ENCODE results near the gene PCNX4.
"Not testable (repeated sequence)": the region's sequence is repeated elsewhere in the genome, so short reads cannot be mapped to it uniquely, and the experiment has no call there.

PCNX4 gene

GRCh38 chr14:60091550-60092525, at the start of gene PCNX4:
Gene PCNX4 (plus strand): TSS chr14:60091923. CDS start chr14:60107639, 15,716 bp downstream.
- DNase-seq (ENCODE audit: low spot score) = peak; percentile 90

- DNase-seq (ENCODE audit: low spot score) = not testable (repeated sequence)
These were observed 43.7 kb upstream of the PCNX4 start for GRCh38 chr14:60047976-60048375.

GRCh38 chr14:60051721-60052221, 40.0 kb upstream of the PCNX4 start:
- no peak for DNase-seq (ENCODE audit: low spot score)

DNA sequence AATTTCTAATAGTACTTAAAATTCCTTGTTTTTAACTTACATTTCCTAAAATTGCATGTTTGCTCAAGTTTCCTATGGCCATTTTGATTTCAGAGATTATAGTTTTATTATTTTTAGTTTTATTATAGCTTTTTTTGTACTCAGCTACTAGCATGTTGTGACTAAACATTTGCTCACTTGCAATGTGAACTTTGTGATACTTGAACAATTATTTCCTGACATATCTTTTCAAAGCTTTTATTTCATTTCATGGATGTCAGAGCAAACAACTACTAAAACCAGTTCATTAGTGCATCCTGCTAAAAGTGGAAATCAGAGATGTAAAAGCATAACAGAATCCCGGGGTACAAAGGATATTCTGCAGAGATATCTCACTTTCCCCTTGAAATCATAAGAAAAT, 33.6 kb upstream of the PCNX4 start:
- no peak for DNase-seq (ENCODE audit: low spot score)

GRCh38 chr14:60061371-60061770, 30.4 kb upstream of the PCNX4 start:
- DNase-seq (ENCODE audit: low spot score) = no peak

GRCh38 chr14:60064491-60065072, 27.1 kb upstream of the PCNX4 start:
- no peak for DNase-seq (ENCODE audit: low spot score)

DNA sequence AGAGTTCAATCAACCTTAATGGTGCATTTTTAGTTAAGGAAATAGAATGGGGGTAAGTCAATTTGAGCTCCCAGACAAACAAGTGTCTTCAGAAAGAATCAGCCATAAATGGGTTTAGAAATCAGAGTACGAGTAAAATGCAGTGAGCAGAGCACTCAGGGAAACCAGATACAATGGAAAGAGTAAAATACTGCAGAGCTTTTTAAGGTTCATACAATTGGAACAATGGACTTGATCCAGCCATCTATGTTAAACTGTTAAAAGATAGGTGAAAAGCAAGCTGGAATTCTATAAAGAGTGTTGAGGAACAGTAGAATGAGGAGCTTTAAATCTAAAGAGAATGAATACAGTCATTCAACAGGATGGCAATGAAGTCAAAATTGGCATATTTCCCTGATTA, 23.8 kb upstream of the PCNX4 start:
- no peak for DNase-seq (ENCODE audit: low spot score)

- no peak for DNase-seq (ENCODE audit: low spot score)
These were observed 12.0 kb upstream of the PCNX4 start for GRCh38 chr14:60079723-60080122.

DNA sequence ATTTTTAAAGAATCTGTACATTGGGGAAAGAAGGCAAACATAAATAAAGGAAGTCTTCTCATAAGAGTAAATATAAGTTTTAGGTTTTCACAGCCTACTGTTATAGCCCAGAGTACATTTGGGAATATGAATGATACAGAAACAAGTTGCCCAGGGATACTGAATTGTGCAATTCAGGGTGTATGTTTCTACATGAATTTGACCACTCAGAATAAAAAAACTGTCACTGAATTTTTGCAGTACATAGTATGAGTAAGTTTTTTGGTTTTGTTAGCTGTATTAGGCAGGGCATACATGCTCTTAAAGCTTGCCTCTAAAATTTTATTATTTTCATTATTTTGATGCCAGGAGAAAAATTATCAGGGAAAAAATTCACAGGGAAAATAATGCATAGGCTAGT, 6.6 kb upstream of the PCNX4 start:
- no peak for DNase-seq (ENCODE audit: low spot score)

DNA sequence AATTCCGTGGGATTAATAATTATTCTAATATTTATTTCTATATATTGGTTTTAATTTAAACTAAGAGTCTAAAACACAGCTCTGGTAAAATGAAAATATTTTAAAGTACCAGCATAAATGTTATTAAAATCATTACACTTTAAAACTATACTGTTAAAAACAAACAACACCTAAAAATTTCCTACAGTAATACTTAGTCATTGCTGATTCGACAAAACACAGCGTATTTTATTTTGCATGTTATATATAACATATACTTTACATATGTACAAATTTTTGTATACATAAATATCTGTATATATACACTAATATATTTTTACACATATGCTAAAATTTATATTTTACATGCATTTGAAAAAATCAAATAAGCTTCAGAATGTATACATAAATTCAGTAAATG, 6.0 kb upstream of the PCNX4 start:
- no peak for DNase-seq (ENCODE audit: low spot score)

- DNase-seq (ENCODE audit: low spot score) = no peak
These were observed 4.1 kb upstream of the PCNX4 start for GRCh38 chr14:60087668-60088067.

- no peak for DNase-seq (ENCODE audit: low spot score)
These were observed 2.5 kb upstream of the PCNX4 start for GRCh38 chr14:60089221-60089620.

- peak; percentile 38 for DNase-seq (ENCODE audit: low spot score)
These were observed 731 bp upstream of the PCNX4 start for GRCh38 chr14:60090864-60091519.

DNA sequence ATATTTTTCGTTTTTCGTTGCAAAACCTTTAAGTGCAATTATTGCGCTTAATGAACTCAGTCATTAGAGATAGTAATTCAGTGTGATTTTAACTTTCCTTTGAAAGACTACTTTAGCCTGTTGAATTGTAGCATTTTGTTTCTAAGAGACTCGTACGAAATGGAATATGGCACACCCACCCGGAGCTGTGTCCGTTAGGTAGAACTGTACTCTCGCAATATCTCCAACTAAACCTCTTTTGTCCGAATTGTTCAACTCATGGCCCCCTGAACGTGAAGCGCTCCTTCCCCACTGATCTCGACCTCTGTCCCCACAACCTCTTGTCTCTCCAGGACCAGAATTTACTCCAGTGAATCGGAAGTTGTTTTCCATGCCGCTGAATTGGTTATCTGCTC, 800 bp downstream of the PCNX4 start:
- peak; percentile 10 for DNase-seq (ENCODE audit: low spot score)

GRCh38 chr14:60093080-60093479, 1.4 kb downstream of the PCNX4 start:
- no peak for DNase-seq (ENCODE audit: low spot score)

DNA sequence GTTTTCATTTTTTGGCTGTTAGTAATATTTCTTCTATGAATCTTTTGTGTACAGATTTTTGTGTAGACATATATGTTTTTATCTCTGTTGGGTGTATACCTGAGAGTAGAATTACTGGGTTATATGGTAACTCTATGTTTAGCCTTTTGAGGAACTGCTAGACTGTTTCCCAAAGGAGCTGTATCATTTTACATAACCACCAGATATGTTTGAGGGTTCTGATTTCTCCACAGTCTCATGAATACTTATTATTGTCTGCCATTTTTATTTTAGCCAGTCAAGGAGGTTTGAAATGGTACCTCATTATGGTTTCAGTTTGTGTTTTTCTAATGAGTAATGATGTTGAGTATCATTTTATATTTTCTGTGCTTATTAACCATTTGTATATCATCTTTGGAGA, 1.9 kb downstream of the PCNX4 start:
- DNase-seq (ENCODE audit: low spot score) = no peak

DNA sequence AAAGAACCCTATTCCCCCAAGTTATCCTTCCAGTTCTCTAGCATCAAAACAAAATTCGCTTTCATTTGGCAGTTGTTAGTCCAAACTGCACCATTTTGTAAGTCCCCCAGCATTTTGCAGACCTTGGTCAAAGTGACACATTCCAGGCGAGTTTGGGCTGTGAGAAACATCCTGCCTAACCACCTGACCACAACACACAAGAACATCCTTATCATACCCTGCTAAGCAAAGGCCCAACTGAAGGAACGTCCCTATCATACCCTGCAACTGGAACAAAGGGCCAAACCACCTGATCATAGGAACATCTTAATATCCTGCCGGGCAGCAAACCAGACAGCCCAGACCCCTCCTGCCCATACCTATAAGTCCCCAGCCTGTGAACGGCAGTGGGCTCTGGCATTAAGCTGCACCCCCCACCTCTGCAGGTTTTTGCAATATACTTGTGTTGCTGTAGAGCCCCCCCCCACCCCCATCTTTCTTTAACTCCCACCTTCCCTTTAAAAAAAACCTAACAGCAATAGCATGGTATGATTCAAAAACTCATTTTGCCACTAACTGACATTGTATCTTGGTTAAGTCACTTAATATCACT, 2.7 kb downstream of the PCNX4 start:
- peak; percentile 14 for DNase-seq (ENCODE audit: low spot score)

DNA sequence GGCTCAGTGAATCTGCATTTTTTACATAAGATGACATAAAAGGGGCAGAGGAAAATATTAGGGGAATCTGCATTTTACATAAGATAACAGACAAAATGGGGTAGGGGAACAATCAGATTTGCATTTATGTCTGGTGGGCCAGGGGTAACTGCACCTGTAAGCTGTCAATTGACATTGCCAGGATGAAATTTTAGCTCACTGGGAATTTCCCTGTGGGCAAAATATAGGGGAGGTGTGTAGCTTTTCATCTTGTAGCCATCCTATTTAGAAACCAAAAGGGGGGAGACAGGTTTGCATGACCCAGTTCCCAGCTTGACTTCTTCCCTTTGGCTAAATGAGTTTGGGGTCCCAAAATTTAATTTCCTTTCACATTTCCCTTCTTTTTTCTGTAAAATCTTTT, 3.5 kb downstream of the PCNX4 start:
- no peak for DNase-seq (ENCODE audit: low spot score)

DNA sequence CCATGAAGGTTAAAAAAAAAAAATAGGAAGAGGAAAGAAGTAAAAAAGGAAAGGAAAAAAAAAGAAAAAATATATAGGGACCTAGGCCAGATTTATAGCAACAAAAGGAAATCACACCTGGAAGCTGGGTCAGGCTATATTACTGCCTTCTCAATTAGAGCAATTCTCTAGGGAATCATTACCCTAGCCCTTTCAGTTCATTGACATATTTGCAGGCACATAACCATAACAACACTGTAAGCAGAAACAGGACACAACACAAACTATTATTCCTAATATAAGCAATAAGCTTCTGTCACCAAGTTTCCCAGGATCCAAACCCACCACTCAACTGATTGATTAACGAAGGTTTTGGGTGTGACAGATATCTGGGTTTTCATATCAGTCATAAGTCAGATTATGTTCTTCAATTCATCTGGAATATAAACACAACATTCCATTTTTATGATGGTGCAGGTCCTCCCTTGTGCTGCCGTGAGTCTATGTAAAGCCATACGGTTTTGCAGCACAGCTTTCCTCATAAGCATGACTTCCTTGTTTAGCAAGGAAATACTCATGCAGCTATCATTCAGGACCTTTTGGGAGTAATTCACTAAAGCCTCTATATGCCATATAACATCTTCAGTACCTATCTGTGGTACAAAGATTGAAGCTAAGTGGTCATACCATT, 4.2 kb downstream of the PCNX4 start:
- DNase-seq (ENCODE audit: low spot score) = no peak

- DNase-seq (ENCODE audit: low spot score) = no peak
These were observed 6.3 kb downstream of the PCNX4 start for GRCh38 chr14:60097974-60098373.

DNA sequence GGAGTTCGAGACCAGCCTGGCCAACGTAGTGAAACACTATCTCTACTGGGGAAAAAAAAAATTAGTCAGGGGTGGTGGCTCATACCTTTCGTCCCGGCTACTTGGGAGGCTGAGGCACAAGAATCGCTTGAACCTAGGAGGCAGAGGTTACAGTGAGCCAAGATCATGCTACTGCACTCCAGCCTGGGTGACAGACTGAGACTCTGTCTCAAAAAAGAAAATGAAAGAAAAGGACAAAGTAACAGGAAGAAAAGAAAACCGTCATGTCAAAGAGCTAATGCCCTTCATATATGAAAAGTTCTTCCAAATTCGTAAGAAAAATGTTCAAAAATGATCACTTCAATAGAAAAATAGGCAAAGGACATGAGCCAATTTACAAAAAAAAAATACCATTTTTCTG, 8.1 kb downstream of the PCNX4 start:
- not testable (repeated sequence) for DNase-seq (ENCODE audit: low spot score)

DNA sequence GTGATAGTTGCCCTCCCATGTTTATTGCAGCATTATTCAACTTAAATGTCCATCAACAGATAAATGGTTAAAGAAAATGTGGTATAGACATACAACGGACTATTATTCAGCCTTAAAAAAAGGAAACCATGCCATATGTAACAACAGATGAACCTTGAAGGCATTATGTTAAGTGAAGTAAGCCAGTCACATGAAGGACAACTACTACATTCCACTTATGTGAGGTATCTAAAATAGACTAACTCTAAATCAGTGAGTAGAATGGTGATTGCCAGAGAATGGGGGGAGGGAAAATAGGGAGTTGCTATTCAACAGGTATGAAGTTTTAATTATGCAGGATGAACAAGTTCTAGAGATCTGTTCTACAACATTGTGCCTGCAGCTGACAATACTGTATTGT, 10.1 kb downstream of the PCNX4 start:
- no peak for DNase-seq (ENCODE audit: low spot score)

All from iPS-NIHi11 (cell line).